ENCODE results near the gene SPAG7.

- TF ChIP-seq CTCF (IDR thresholded peaks at IDR 0.05; ENCODE audit: low read depth, low read length, missing input control), result no peak
- no peak for TF ChIP-seq YY1 (IDR thresholded peaks at IDR 0.05)
- no peak for TF ChIP-seq TAF1 (conservative IDR thresholded peaks at IDR 0.05)
- no peak for TF ChIP-seq SP1 (IDR thresholded peaks at IDR 0.05)
- TF ChIP-seq REST (IDR thresholded peaks at IDR 0.05), result no peak
- TF ChIP-seq RXRA (IDR thresholded peaks at IDR 0.05), result no peak
- no peak for TF ChIP-seq RAD21 (IDR thresholded peaks at IDR 0.05)
- no peak for TF ChIP-seq HNF4G (IDR thresholded peaks at IDR 0.05)
- TF ChIP-seq FOXA2 (IDR thresholded peaks at IDR 0.05), result no peak
- no peak for TF ChIP-seq JUND (IDR thresholded peaks at IDR 0.05)
- no peak for TF ChIP-seq ATF3 (IDR thresholded peaks at IDR 0.05)
Observed at GRCh38 chr17:4944163-4944553, 23.5 kb downstream of the SPAG7 start.
